Measurements from ENCODE around the gene LIX1L. TPM values are rescaled to one million over a fixed set of nuclear protein-coding genes. Genes with fewer than 3 reads are reported as not detected.

LIX1L gene
- total RNA-seq, 1 donor from 2014 or later = 52.2 TPM

GRCh38 chr1:145891587-145892485, 66.0 kb downstream of the LIX1L start:
- H3K4me3 Mint-ChIP-seq (ENCODE audit: unreplicated experiment) = peak overlapping the region; percentile 41
- H3K36me3 Mint-ChIP-seq (ENCODE audit: unreplicated experiment) = peaks cover 11% of the 10 kb centered on the region
- DNase-seq (ENCODE audit: extremely low spot score, unreplicated experiment) = peak; percentile 98

DNA sequence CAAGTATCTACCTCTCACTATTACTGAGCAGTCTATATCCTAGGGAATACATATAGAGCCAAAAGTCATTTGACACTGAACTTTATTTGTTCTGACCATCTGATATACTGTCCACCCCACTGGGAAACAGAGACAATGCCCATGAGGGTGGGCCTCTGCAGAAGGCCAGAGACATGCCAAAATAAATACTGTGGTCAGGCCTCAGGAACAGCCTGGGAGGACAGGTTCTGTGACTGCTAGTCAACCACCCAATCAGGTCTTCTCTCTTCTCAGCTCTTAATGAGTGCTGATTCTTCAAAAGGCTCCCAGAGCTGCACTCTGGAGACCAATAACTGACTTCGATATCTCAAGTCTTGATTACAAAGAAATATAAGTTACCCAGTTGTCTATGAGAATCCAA, 66.7 kb downstream of the LIX1L start:
- Mint-ChIP-seq H3K9me3 (ENCODE audit: unreplicated experiment) (no peaks in the 10 kb centered on the region), H3K36me3 (ENCODE audit: unreplicated experiment) (peaks cover 4% of the 10 kb centered on the region), H3K4me3 (ENCODE audit: unreplicated experiment) (peak overlapping the region; percentile 18), H3K4me1 (ENCODE audit: unreplicated experiment) (peaks cover 49% of the 10 kb centered on the region), H3K27ac (ENCODE audit: unreplicated experiment) (peak overlapping the region; percentile 98), H3K27me3 (ENCODE audit: unreplicated experiment) (no peaks in the 10 kb centered on the region)
- DNase-seq (ENCODE audit: extremely low spot score, unreplicated experiment) = no peak
- no peak for TF ChIP-seq CTCF (IDR thresholded peaks at IDR 0.05)

More at GRCh38 chr1:145891587-145892485, 66.0 kb downstream of the LIX1L start:
- Mint-ChIP-seq H3K4me1 (ENCODE audit: unreplicated experiment) (peaks cover 46% of the 10 kb centered on the region), H3K27ac (ENCODE audit: unreplicated experiment) (peak overlapping the region; percentile 98), H3K9me3 (ENCODE audit: unreplicated experiment) (no peaks in the 10 kb centered on the region), H3K27me3 (ENCODE audit: unreplicated experiment) (no peaks in the 10 kb centered on the region)
- peak; percentile 97 for TF ChIP-seq CTCF (IDR thresholded peaks at IDR 0.05)

DNA sequence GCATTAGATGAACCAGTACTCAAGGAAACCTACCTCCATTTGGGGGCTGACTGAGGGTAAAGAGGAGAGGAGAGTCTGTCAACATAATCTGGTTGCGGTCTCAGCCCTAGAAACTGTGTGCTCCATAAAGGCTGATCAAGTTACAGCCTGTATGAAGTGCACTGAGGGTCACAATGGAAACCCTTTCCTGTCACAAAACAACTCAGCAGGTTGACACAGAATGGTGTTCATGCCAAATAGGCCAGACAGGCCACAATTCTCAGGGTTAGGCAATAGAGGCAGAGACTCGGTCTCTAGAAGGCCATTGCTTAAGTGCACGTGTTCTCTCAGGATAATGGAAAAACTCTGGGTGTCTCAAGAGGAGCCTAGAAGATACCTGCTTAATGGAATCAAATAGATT, 68.1 kb downstream of the LIX1L start:
- H3K27me3 Mint-ChIP-seq (ENCODE audit: unreplicated experiment) = peaks cover 6% of the 10 kb centered on the region
- H3K4me3 Mint-ChIP-seq (ENCODE audit: unreplicated experiment) = no peak overlapping the region
- DNase-seq (ENCODE audit: extremely low spot score, unreplicated experiment) = no peak
- TF ChIP-seq CTCF (IDR thresholded peaks at IDR 0.05) = no peak
- H3K36me3 Mint-ChIP-seq (ENCODE audit: unreplicated experiment) = peaks cover 3% of the 10 kb centered on the region
- peak overlapping the region; percentile 14 for H3K27ac Mint-ChIP-seq (ENCODE audit: unreplicated experiment)
- peaks cover 60% of the 10 kb centered on the region for H3K4me1 Mint-ChIP-seq (ENCODE audit: unreplicated experiment)
- no peaks in the 10 kb centered on the region for H3K9me3 Mint-ChIP-seq (ENCODE audit: unreplicated experiment)

GRCh38 chr1:145887631-145888030, 70.2 kb downstream of the LIX1L start:
- Mint-ChIP-seq H3K36me3 (ENCODE audit: unreplicated experiment) (no peaks in the 10 kb centered on the region), H3K9me3 (ENCODE audit: unreplicated experiment) (no peaks in the 10 kb centered on the region), H3K27ac (ENCODE audit: unreplicated experiment) (no peak overlapping the region), H3K27me3 (ENCODE audit: unreplicated experiment) (peaks cover 12% of the 10 kb centered on the region), H3K4me3 (ENCODE audit: unreplicated experiment) (no peak overlapping the region), H3K4me1 (ENCODE audit: unreplicated experiment) (peaks cover 53% of the 10 kb centered on the region)
- no peak for TF ChIP-seq CTCF (IDR thresholded peaks at IDR 0.05)
- no peak for DNase-seq (ENCODE audit: extremely low spot score, unreplicated experiment)

DNA sequence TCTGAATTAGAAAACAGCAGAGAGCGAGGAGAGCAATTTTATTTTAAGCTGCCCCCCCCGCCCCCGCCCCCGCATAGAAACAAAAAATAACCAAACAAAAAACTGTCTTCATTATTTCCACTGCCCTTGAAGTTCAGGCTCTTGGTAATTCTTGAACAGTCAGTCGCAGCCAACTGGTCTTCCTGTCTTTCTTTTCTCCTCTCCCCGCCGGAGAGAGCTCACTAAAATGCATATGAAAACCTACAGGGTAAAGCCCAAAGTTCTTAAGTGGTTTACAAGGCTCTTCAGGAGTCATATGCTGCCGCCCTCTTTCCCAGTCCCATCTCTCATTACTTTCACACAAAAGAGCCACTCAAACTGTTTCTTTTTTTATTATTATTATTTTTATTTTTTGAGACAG, 71.0 kb downstream of the LIX1L start:
- Mint-ChIP-seq H3K4me1 (ENCODE audit: unreplicated experiment) (peaks cover 48% of the 10 kb centered on the region), H3K27me3 (ENCODE audit: unreplicated experiment) (peaks cover 13% of the 10 kb centered on the region), H3K9me3 (ENCODE audit: unreplicated experiment) (no peaks in the 10 kb centered on the region), H3K4me3 (ENCODE audit: unreplicated experiment) (peak overlapping the region; percentile 83), H3K36me3 (ENCODE audit: unreplicated experiment) (no peaks in the 10 kb centered on the region), H3K27ac (ENCODE audit: unreplicated experiment) (no peak overlapping the region)
- no peak for TF ChIP-seq CTCF (IDR thresholded peaks at IDR 0.05)
- DNase-seq (ENCODE audit: extremely low spot score, unreplicated experiment) = no peak

Data from osteocyte (in vitro differentiated cells).